ENCODE measurements around the gene DCTN1.

DNA sequence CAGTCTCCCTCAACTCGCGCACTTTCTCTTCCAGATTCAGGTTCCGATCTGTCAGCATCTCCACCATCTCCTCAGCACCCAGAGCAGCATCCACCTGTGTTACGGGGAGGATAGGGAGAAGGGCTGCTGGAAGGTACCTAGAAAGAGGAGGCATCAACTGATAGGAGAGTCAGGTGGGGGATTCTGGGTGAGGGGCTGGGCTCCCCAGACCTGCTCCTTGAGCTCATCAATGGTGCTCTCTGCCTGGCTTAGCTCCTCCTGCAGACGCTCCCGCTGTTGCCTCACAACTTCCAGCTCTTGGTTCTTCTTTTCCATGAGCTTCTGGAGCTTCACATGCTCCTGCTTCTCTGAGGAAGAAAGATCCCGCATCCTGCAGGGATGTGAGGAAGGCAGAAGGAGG, 10.1 kb downstream of the DCTN1 start:
- TF ChIP-seq, protein P1, sequence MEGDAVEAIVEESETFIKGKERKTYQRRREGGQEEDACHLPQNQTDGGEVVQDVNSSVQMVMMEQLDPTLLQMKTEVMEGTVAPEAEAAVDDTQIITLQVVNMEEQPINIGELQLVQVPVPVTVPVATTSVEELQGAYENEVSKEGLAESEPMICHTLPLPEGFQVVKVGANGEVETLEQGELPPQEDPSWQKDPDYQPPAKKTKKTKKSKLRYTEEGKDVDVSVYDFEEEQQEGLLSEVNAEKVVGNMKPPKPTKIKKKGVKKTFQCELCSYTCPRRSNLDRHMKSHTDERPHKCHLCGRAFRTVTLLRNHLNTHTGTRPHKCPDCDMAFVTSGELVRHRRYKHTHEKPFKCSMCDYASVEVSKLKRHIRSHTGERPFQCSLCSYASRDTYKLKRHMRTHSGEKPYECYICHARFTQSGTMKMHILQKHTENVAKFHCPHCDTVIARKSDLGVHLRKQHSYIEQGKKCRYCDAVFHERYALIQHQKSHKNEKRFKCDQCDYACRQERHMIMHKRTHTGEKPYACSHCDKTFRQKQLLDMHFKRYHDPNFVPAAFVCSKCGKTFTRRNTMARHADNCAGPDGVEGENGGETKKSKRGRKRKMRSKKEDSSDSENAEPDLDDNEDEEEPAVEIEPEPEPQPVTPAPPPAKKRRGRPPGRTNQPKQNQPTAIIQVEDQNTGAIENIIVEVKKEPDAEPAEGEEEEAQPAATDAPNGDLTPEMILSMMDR (IDR thresholded peaks at IDR 0.05; ENCODE audit: low read depth, low read length), result no peak
- TF ChIP-seq MYC (IDR thresholded peaks at IDR 0.05; ENCODE audit: low read depth, low read length) (no peak), POLR2A (IDR thresholded peaks at IDR 0.05; ENCODE audit: extremely low read depth, insufficient read length) (no peak)
